ENCODE results near the gene CDC42EP4. TPM values are rescaled to one million over a fixed set of nuclear protein-coding genes. Genes with fewer than 3 reads are reported as not detected.

Gene CDC42EP4
- 53.3 to 69.1 TPM (median 68.3 TPM) in 5 replicates for total RNA-seq (2022; extraction: Qiagen RNA extraction)

GRCh38 chr17:73311781-73312641 is at the start of gene CDC42EP4:
TSS of gene CDC42EP4 (minus strand) at chr17:73312001. CDS start at chr17:73286500, 25,501 bp downstream.

GRCh38 chr17:73261617-73261951 is 50.2 kb downstream of the CDC42EP4 start, which contains the start of gene CPSF4L:
TSS of gene CPSF4L (minus strand) at chr17:73261880. CDS start at chr17:73261818, 62 bp downstream.

Other genes starting within 250 kb of the CDC42EP4 start
- gene SLC39A11, start 219.3 kb downstream of the CDC42EP4 start, total RNA-seq (2022; extraction: Qiagen RNA extraction): 14.3 to 16.3 TPM (median 15.5 TPM) in 5 replicates
- gene SSTR2, start 147.0 kb downstream of the CDC42EP4 start, total RNA-seq (2022; extraction: Qiagen RNA extraction): 0.03 to 0.11 TPM (median 0.07 TPM) in 5 replicates
- gene COG1, start 118.9 kb downstream of the CDC42EP4 start, total RNA-seq (2022; extraction: Qiagen RNA extraction): 19.9 to 23.7 TPM (median 21.0 TPM) in 5 replicates
- gene CPSF4L, start 50.1 kb downstream of the CDC42EP4 start, total RNA-seq (2022; extraction: Qiagen RNA extraction): not detected in 5 replicates